ENCODE results near the gene SLC10A7. TPM values are rescaled to one million over a fixed set of nuclear protein-coding genes. Genes with fewer than 3 reads are reported as not detected.

The SLC10A7 gene
- total and polyA plus RNA-seq, 2 of the 4 experiments (the other 2 are of a cell fraction): 5.2 to 8.4 TPM

GRCh38 chr4:146500216-146500615, 21.5 kb downstream of the SLC10A7 start:
- H4K5ac ChIP-seq (ENCODE audit: low read depth, low read length): no peak overlapping the region
- H2AK9ac ChIP-seq (replicated peaks; ENCODE audit: low read depth, low read length, poor library complexity): peak overlapping the region; percentile 48
- H3K4me3 ChIP-seq (ENCODE audit: insufficient read depth, low read depth, low read length): no peak overlapping the region
- no TSS peak for BruUV-seq (replicated peaks)
- no peak overlapping the region for H3K4ac ChIP-seq (ENCODE audit: low read depth, low read length)
- H3K23ac ChIP-seq (ENCODE audit: low read depth, low read length): no peak overlapping the region
- H3K56ac ChIP-seq (ENCODE audit: extremely low read depth, insufficient read depth, low read length): no peak overlapping the region
- intact Hi-C loops (cut with micrococcal nuclease): no loop called here
- no peaks in the 10 kb centered on the region for H3K9me1 ChIP-seq (ENCODE audit: insufficient read depth, low read length)
- no peak overlapping the region for H3K27ac ChIP-seq (ENCODE audit: insufficient read depth, low read length)
- no peak overlapping the region for H4K8ac ChIP-seq (ENCODE audit: low read depth in 2 of 2, low read length in 2 of 2)
- H3K27me3 ChIP-seq (ENCODE audit: control insufficient read depth, insufficient read depth, low read length): no peaks in the 10 kb centered on the region
- no peak overlapping the region for H2AFZ ChIP-seq (replicated peaks; ENCODE audit: low read length, poor library complexity)
- peaks cover 1% of the 10 kb centered on the region; the same call in 1 of the 2 replicates for H3K36me3 ChIP-seq (ENCODE audit: control insufficient read depth, insufficient read depth, low read length)
- H2AK5ac ChIP-seq (ENCODE audit: low read depth, low read length): no peak overlapping the region
- no peak overlapping the region for H2BK20ac ChIP-seq (ENCODE audit: low read depth, low read length)
- H3K79me1 ChIP-seq (ENCODE audit: low read depth in 1 of 2, low read length in 2 of 2): peaks cover 3 to 6% of the 10 kb centered on the region in 2 experiments; a peak in 3 of 4 replicates
- in situ Hi-C loops (cut with MboI; ENCODE audit: low sequenced_read_pairs): no loop called here
- H2BK15ac ChIP-seq (ENCODE audit: low read depth, low read length): no peak overlapping the region
- no peak overlapping the region for H2BK5ac ChIP-seq (ENCODE audit: low read depth, low read length, poor library complexity, severe bottlenecking)
- no peaks in the 10 kb centered on the region for H3K9me3 ChIP-seq (ENCODE audit: control insufficient read depth, insufficient read depth, low read length)
- H3K14ac ChIP-seq (replicated peaks; ENCODE audit: low read depth, low read length): no peak overlapping the region
- H3K18ac ChIP-seq (ENCODE audit: low read depth, low read length): no peak overlapping the region
- dilution Hi-C loops (cut with HindIII; ENCODE audit: low sequenced_read_pairs, unreplicated experiment): no loop called here
- H4K91ac ChIP-seq (ENCODE audit: insufficient read depth, low read depth, low read length): no peak overlapping the region
- TF ChIP-seq MAZ (IDR thresholded peaks at IDR 0.05; ENCODE audit: borderline replicate concordance, low read depth, low read length): no peak
- TF ChIP-seq CEBPB (IDR thresholded peaks at IDR 0.05; ENCODE audit: low read depth, low read length): no peak
- no peak for TF ChIP-seq NFE2L2 (IDR thresholded peaks at IDR 0.05; ENCODE audit: low read depth, low read length)
- peaks cover under 1% of the 10 kb centered on the region; the same call in 1 of the 2 replicates for H3K4me1 ChIP-seq (ENCODE audit: control insufficient read depth, insufficient read depth, low read length)
- WGBS, 2 experiments (ENCODE audit: extremely low coverage in 2 of 2, insufficient read length in 1 of 2): 100% methylated on average over 1 of the region's 1 CpG; no CpG with 5 or more reads in 1 of the 2 experiments
- H4K20me1 ChIP-seq (ENCODE audit: insufficient read depth, low read length): no peaks in the 10 kb centered on the region; the same call in 1 of the 2 replicates
- no peak overlapping the region for H3K4me2 ChIP-seq (ENCODE audit: low read depth, low read length)
- no peak overlapping the region for H3K9ac ChIP-seq (ENCODE audit: low read depth, low read length)
- ChIA-PET CTCF (no interaction called here), POLR2A (ENCODE audit: unreplicated experiment) (no interaction called here)
- H2BK120ac ChIP-seq (ENCODE audit: low read depth, low read length): no peak overlapping the region
- no peak for DNase-seq
- no peak for ATAC-seq (ENCODE audit: low read depth)
